ENCODE data around the gene ADAM10. TPM values are rescaled to one million over a fixed set of nuclear protein-coding genes. Genes with fewer than 3 reads are reported as not detected.

ADAM10 gene
- total RNA-seq, 1 experiment from 2014 or later, result 170 TPM

GRCh38 chr15:58755956-58756355 lies 6.4 kb upstream of the ADAM10 start:
- Mint-ChIP-seq H3K27me3 (ENCODE audit: insufficient read depth, unreplicated experiment) (no peaks in the 10 kb centered on the region), H3K9me3 (ENCODE audit: unreplicated experiment) (no peaks in the 10 kb centered on the region), H3K27ac (ENCODE audit: unreplicated experiment) (no peak overlapping the region), H3K4me1 (ENCODE audit: low read depth, unreplicated experiment) (no peaks in the 10 kb centered on the region), H3K36me3 (ENCODE audit: insufficient read depth, unreplicated experiment) (no peaks in the 10 kb centered on the region), H3K4me3 (ENCODE audit: unreplicated experiment) (no peak overlapping the region)
- BruUV-seq (replicated peaks), result no TSS peak
- POLR2A ChIA-PET, result interaction anchor here (0.8 kb wide), 1 partner anchor 15 kb away, joined by 4 read pairs; no protein-coding TSS in a partner anchor
- no peaks in the 10 kb centered on the region for H3K36me3 ChIP-seq (ENCODE audit: control insufficient read depth, insufficient read depth, low read length)
- no peaks in the 10 kb centered on the region for H3K27me3 ChIP-seq (replicated peaks; ENCODE audit: control insufficient read depth, insufficient read depth, low read length)
- CTCF ChIA-PET, result no interaction called here
- no peak for TF ChIP-seq CTCF (IDR thresholded peaks at IDR 0.05; ENCODE audit: insufficient read depth in 1 of 2, low read depth in 1 of 2, low read length in 1 of 2, severe bottlenecking in 1 of 2, unreplicated experiment in 1 of 2)
- no peak overlapping the region for H3K4me3 ChIP-seq (ENCODE audit: low read depth, low read length)
- no peak for DNase-seq
- no peaks in the 10 kb centered on the region for H3K4me1 ChIP-seq
- H3K9me3 ChIP-seq, result no peaks in the 10 kb centered on the region
- intact Hi-C loops (cut with micrococcal nuclease; ENCODE audit: unreplicated experiment), result no loop called here

- no peaks in the 10 kb centered on the region for H3K36me3 ChIP-seq (ENCODE audit: control insufficient read depth, insufficient read depth, low read length)
- ChIA-PET POLR2A (interaction anchor here (0.8 kb wide), 1 partner anchor 15 kb away, joined by 4 read pairs; no protein-coding TSS in a partner anchor), CTCF (no interaction called here)
- DNase-seq, result no peak
- intact Hi-C loops (cut with micrococcal nuclease; ENCODE audit: unreplicated experiment), result no loop called here
- no peaks in the 10 kb centered on the region for H3K36me3 Mint-ChIP-seq (ENCODE audit: insufficient read depth, unreplicated experiment)
- H3K4me3 ChIP-seq (ENCODE audit: low read depth, low read length), result no peak overlapping the region
- H3K4me3 Mint-ChIP-seq (ENCODE audit: unreplicated experiment), result no peak overlapping the region
- H3K27me3 ChIP-seq (replicated peaks; ENCODE audit: control insufficient read depth, insufficient read depth, low read length), result no peaks in the 10 kb centered on the region
- no TSS peak for BruUV-seq (replicated peaks)
- no peaks in the 10 kb centered on the region for H3K4me1 Mint-ChIP-seq (ENCODE audit: low read depth, unreplicated experiment)
- H3K9me3 ChIP-seq, result no peaks in the 10 kb centered on the region
- H3K27ac Mint-ChIP-seq (ENCODE audit: unreplicated experiment), result no peak overlapping the region
- TF ChIP-seq CTCF (IDR thresholded peaks at IDR 0.05; ENCODE audit: insufficient read depth in 1 of 2, low read depth in 1 of 2, low read length in 1 of 2, severe bottlenecking in 1 of 2, unreplicated experiment in 1 of 2), result no peak
- no peaks in the 10 kb centered on the region for H3K27me3 Mint-ChIP-seq (ENCODE audit: insufficient read depth, unreplicated experiment)
- no peaks in the 10 kb centered on the region for H3K4me1 ChIP-seq
- no peaks in the 10 kb centered on the region for H3K9me3 Mint-ChIP-seq (ENCODE audit: unreplicated experiment)
Measured at GRCh38 chr15:58755350-58755749, 5.8 kb upstream of the ADAM10 start.

GRCh38 chr15:58752716-58753115 lies 3.2 kb upstream of the ADAM10 start:
- H3K9me3 ChIP-seq, result no peaks in the 10 kb centered on the region
- no peak overlapping the region for H3K4me3 Mint-ChIP-seq (ENCODE audit: unreplicated experiment)
- no peaks in the 10 kb centered on the region for H3K9me3 Mint-ChIP-seq (ENCODE audit: unreplicated experiment)
- POLR2A ChIA-PET, result no interaction called here
- no peak for TF ChIP-seq CTCF (IDR thresholded peaks at IDR 0.05; ENCODE audit: insufficient read depth in 1 of 2, low read depth in 1 of 2, low read length in 1 of 2, severe bottlenecking in 1 of 2, unreplicated experiment in 1 of 2)
- CTCF ChIA-PET, result no interaction called here
- H3K4me1 ChIP-seq, result 0 out of 2 replicates have a peak, but pooled peaks cover 6% of the 10 kb centered on the region
- peaks cover 5% of the 10 kb centered on the region for H3K36me3 Mint-ChIP-seq (ENCODE audit: insufficient read depth, unreplicated experiment)
- H3K27me3 ChIP-seq (replicated peaks; ENCODE audit: control insufficient read depth, insufficient read depth, low read length), result no peaks in the 10 kb centered on the region
- H3K27me3 Mint-ChIP-seq (ENCODE audit: insufficient read depth, unreplicated experiment), result no peaks in the 10 kb centered on the region
- BruUV-seq (replicated peaks), result no TSS peak
- H3K4me3 ChIP-seq (ENCODE audit: low read depth, low read length), result no peak overlapping the region
- intact Hi-C loops (cut with micrococcal nuclease; ENCODE audit: unreplicated experiment), result no loop called here
- no peak overlapping the region for H3K27ac Mint-ChIP-seq (ENCODE audit: unreplicated experiment)
- DNase-seq, result no peak
- peaks cover 5% of the 10 kb centered on the region for H3K4me1 Mint-ChIP-seq (ENCODE audit: low read depth, unreplicated experiment)
- H3K36me3 ChIP-seq (ENCODE audit: control insufficient read depth, insufficient read depth, low read length), result no peaks in the 10 kb centered on the region
